ENCODE results near the gene PLA2R1. TPM values are rescaled to one million over a fixed set of nuclear protein-coding genes. Genes with fewer than 3 reads are reported as not detected.
A peak's percentile ranks its signal among the peaks of the same experiment; 100 is the strongest.

Gene PLA2R1
- total RNA-seq, 3 donors from 2014 or later, result 12.5 to 49.9 (median 27.9) TPM

GRCh38 chr2:160052531-160052930 lies 9.9 kb downstream of the PLA2R1 start:
- no peak for DNase-seq (ENCODE audit: low spot score in 2 of 2)
- no peaks in the 10 kb centered on the region for H3K36me3 ChIP-seq
- intact Hi-C loops (cut with DNase I; ENCODE audit: low total_unique reads), result no loop called here
- H3K4me1 ChIP-seq, result peaks cover 0 to 4% of the 10 kb centered on the region in 2 donors
- no peaks in the 10 kb centered on the region for H3K27me3 ChIP-seq
- TF ChIP-seq CTCF (IDR thresholded peaks at IDR 0.05), result no peak
- no peak for TF ChIP-seq POLR2AphosphoS5 (IDR thresholded peaks at IDR 0.05)
- TF ChIP-seq POLR2A (IDR thresholded peaks at IDR 0.05), result no peak
- peak overlapping the region; percentile 56 to 69 for H3K27ac ChIP-seq
- no peaks in the 10 kb centered on the region for H3K9me3 ChIP-seq
- H3K4me3 ChIP-seq, result no peak overlapping the region

- peak overlapping the region in 1 of 3 donors; percentile 2 for H3K4me3 ChIP-seq
- H3K27ac ChIP-seq, result peak overlapping the region in 1 of 2 donors; percentile 56
- H3K4me1 ChIP-seq, result no peaks in the 10 kb centered on the region
- no peaks in the 10 kb centered on the region for H3K27me3 ChIP-seq
- H3K9me3 ChIP-seq, result no peaks in the 10 kb centered on the region
- intact Hi-C loops (cut with DNase I; ENCODE audit: low total_unique reads), result no loop called here
- DNase-seq (ENCODE audit: low spot score in 2 of 2), result no peak
- TF ChIP-seq CTCF (IDR thresholded peaks at IDR 0.05) (no peak), POLR2AphosphoS5 (IDR thresholded peaks at IDR 0.05) (no peak), POLR2A (IDR thresholded peaks at IDR 0.05) (no peak)
- H3K36me3 ChIP-seq, result no peaks in the 10 kb centered on the region
Observed at GRCh38 chr2:160051371-160051800, 11.0 kb downstream of the PLA2R1 start.

- Histone ChIP-seq H3K4me3 (no peak overlapping the region), H3K27me3 (no peaks in the 10 kb centered on the region), H3K9me3 (no peaks in the 10 kb centered on the region), H3K36me3 (no peaks in the 10 kb centered on the region), H3K27ac (no peak overlapping the region), H3K4me1 (no peaks in the 10 kb centered on the region)
- no peak for TF ChIP-seq POLR2A (IDR thresholded peaks at IDR 0.05)
- no peak for TF ChIP-seq CTCF (IDR thresholded peaks at IDR 0.05)
- no peak for TF ChIP-seq POLR2AphosphoS5 (IDR thresholded peaks at IDR 0.05)
- DNase-seq (ENCODE audit: low spot score in 2 of 2), result no peak
- intact Hi-C loops (cut with DNase I; ENCODE audit: low total_unique reads), result no loop called here
Observed at GRCh38 chr2:160050147-160050546, 12.3 kb downstream of the PLA2R1 start.

- Histone ChIP-seq H3K27me3 (no peaks in the 10 kb centered on the region), H3K36me3 (no peaks in the 10 kb centered on the region), H3K4me1 (no peaks in the 10 kb centered on the region), H3K27ac (no peak overlapping the region), H3K9me3 (no peaks in the 10 kb centered on the region), H3K4me3 (no peak overlapping the region)
- TF ChIP-seq CTCF (IDR thresholded peaks at IDR 0.05) (no peak), POLR2A (IDR thresholded peaks at IDR 0.05) (no peak), POLR2AphosphoS5 (IDR thresholded peaks at IDR 0.05) (no peak)
- DNase-seq (ENCODE audit: low spot score in 2 of 2), result no peak
- intact Hi-C loops (cut with DNase I; ENCODE audit: low total_unique reads), result no loop called here
Observed at GRCh38 chr2:160045703-160046210, 16.7 kb downstream of the PLA2R1 start.

GRCh38 chr2:160044728-160045127 lies 17.7 kb downstream of the PLA2R1 start:
- Histone ChIP-seq H3K9me3 (no peaks in the 10 kb centered on the region), H3K36me3 (no peaks in the 10 kb centered on the region), H3K27ac (no peak overlapping the region), H3K4me1 (peaks cover 0 to 4% of the 10 kb centered on the region in 2 donors), H3K4me3 (no peak overlapping the region), H3K27me3 (no peaks in the 10 kb centered on the region)
- DNase-seq (ENCODE audit: low spot score in 2 of 2), result no peak
- intact Hi-C loops (cut with DNase I; ENCODE audit: low total_unique reads), result no loop called here
- no peak for TF ChIP-seq POLR2A (IDR thresholded peaks at IDR 0.05)
- TF ChIP-seq POLR2AphosphoS5 (IDR thresholded peaks at IDR 0.05), result no peak
- TF ChIP-seq CTCF (IDR thresholded peaks at IDR 0.05), result no peak
